IMR-90 (cell line): ENCODE measurements around the gene GZMM. TPM values are rescaled to one million over a fixed set of nuclear protein-coding genes. Genes with fewer than 3 reads are reported as not detected.

Source experiments
- ATAC-seq: fragments of 200-7000 bp; cut with Tn5 transposase; 2 replicates; pipeline ENCODE4 v1.9.1; 2020; ENCODE audit warnings: low read depth, mild to moderate bottlenecking, moderate library complexity
- BruUV-seq: library from RNA; stranded (reverse); fragments of 400-500 nt; replicated peaks from 2 replicates; lab custom pipeline; 2021; lab: Mats Ljungman, UMichigan
- CTCF ChIA-PET: fragments of 300-600 bp; formaldehyde crosslinking; extraction: SDS; loops from one replicate; lab custom pipeline; 2021; ENCODE audit warnings: antibody characterized with exemption; lab: Yijun Ruan, JAX
- POLR2A ChIA-PET: fragments of 300-600 bp; sonication (Branson Sonifier 250); formaldehyde crosslinking; loops from one replicate; lab custom pipeline; 2022; ENCODE audit warnings: antibody characterized with exemption; ENCODE audit not compliant: unreplicated experiment; lab: Charles Lee
- DNase-seq: peaks from one replicate; pipeline ENCODE4 v3.0.0; 2013
- H2AFZ ChIP-seq: replicated peaks from 2 replicates; pipeline ENCODE3; 2013; ENCODE audit warnings: low read length, mild to moderate bottlenecking; ENCODE audit not compliant: poor library complexity
- H2AK5ac ChIP-seq: 2 replicates; pipeline ENCODE4 v1.6.1; 2013; ENCODE audit warnings: low read depth, low read length, inconsistent platforms
- H2AK9ac ChIP-seq: replicated peaks from 2 replicates; pipeline ENCODE3; 2013; ENCODE audit warnings: mild to moderate bottlenecking, low read depth, low read length, moderate library complexity; ENCODE audit not compliant: poor library complexity
- H2BK120ac ChIP-seq: 2 replicates; pipeline ENCODE4 v1.6.1; 2013; ENCODE audit warnings: low read depth, low read length, inconsistent platforms
- H2BK15ac ChIP-seq: 3 replicates; pipeline ENCODE4 v1.6.1; 2013; ENCODE audit warnings: low read depth, low read length, inconsistent platforms
- H2BK20ac ChIP-seq: 2 replicates; pipeline ENCODE4 v1.6.1; 2013; ENCODE audit warnings: low read depth, mild to moderate bottlenecking, inconsistent platforms, low read length, moderate library complexity
- H2BK5ac ChIP-seq: 2 replicates; pipeline ENCODE4 v1.6.1; 2013; ENCODE audit warnings: mild to moderate bottlenecking, low read depth, low read length, inconsistent platforms; ENCODE audit not compliant: poor library complexity, severe bottlenecking
- H3K14ac ChIP-seq: replicated peaks from 2 replicates; pipeline ENCODE4 v1.6.1; 2013; ENCODE audit warnings: low read depth, low read length, inconsistent platforms
- H3K18ac ChIP-seq: 2 replicates; pipeline ENCODE4 v1.6.1; 2013; ENCODE audit warnings: low read depth, low read length, control low read depth
- H3K23ac ChIP-seq: 2 replicates; pipeline ENCODE4 v1.6.1; 2013; ENCODE audit warnings: low read depth, low read length, inconsistent platforms
- H3K27ac ChIP-seq: 2 replicates; pipeline ENCODE4 v1.5.1; 2013; ENCODE audit warnings: mild to moderate bottlenecking, control low read depth, low read length; ENCODE audit not compliant: insufficient read depth
- H3K27me3 ChIP-seq: 2 replicates; pipeline ENCODE4 v1.6.1; 2013; ENCODE audit warnings: low read length; ENCODE audit not compliant: control insufficient read depth, insufficient read depth
- H3K36me3 ChIP-seq: 2 replicates; pipeline ENCODE4 v1.6.1; 2013; ENCODE audit warnings: low read length, mixed read lengths; ENCODE audit not compliant: control insufficient read depth, insufficient read depth
- H3K4ac ChIP-seq: 2 replicates; pipeline ENCODE4 v1.6.1; 2013; ENCODE audit warnings: low read depth, low read length, inconsistent platforms
- H3K4me1 ChIP-seq: 2 replicates; pipeline ENCODE4 v1.6.1; 2013; ENCODE audit warnings: low read length, mixed read lengths; ENCODE audit not compliant: control insufficient read depth, insufficient read depth
- H3K4me2 ChIP-seq: 2 replicates; pipeline ENCODE4 v1.6.1; 2013; ENCODE audit warnings: low read depth, mild to moderate bottlenecking, control low read depth, low read length, moderate library complexity
- H3K4me3 ChIP-seq: 2 replicates; pipeline ENCODE4 v1.5.1; 2013; ENCODE audit warnings: low read depth, mild to moderate bottlenecking, control low read depth, low read length, moderate library complexity; ENCODE audit not compliant: insufficient read depth
- H3K56ac ChIP-seq: 2 replicates; pipeline ENCODE4 v1.6.1; 2013; ENCODE audit warnings: low read length, inconsistent platforms; ENCODE audit not compliant: insufficient read depth; ENCODE audit errors: extremely low read depth
- H3K79me1 ChIP-seq, 2 experiments: 2 replicates each; pipeline ENCODE4 v1.6.1; 2013; ENCODE audit warnings: low read length in 2 of 2, inconsistent platforms in 1 of 2, low read depth in 1 of 2
- H3K9ac ChIP-seq: 2 replicates; pipeline ENCODE4 v1.6.1; 2013; ENCODE audit warnings: low read depth, low read length, control low read depth
- H3K9me1 ChIP-seq: 2 replicates; pipeline ENCODE4 v1.6.1; 2013; ENCODE audit warnings: low read length, inconsistent platforms; ENCODE audit not compliant: insufficient read depth
- H3K9me3 ChIP-seq: 2 replicates; pipeline ENCODE4 v1.6.1; 2013; ENCODE audit warnings: low read length; ENCODE audit not compliant: control insufficient read depth, insufficient read depth
- H4K20me1 ChIP-seq: 2 replicates; pipeline ENCODE4 v1.6.1; 2013; ENCODE audit warnings: low read length, inconsistent platforms; ENCODE audit not compliant: insufficient read depth
- H4K5ac ChIP-seq: 2 replicates; pipeline ENCODE4 v1.6.1; 2013; ENCODE audit warnings: mild to moderate bottlenecking, low read depth, low read length, control low read depth
- H4K8ac ChIP-seq, 2 experiments: 2 replicates each; pipeline ENCODE4 v1.6.1; 2013; ENCODE audit warnings: low read depth in 2 of 2, low read length in 2 of 2, control low read depth in 1 of 2, inconsistent platforms in 1 of 2
- H4K91ac ChIP-seq: 2 replicates; pipeline ENCODE4 v1.6.1; 2013; ENCODE audit warnings: low read depth, low read length, inconsistent platforms; ENCODE audit not compliant: insufficient read depth
- BHLHE40 ChIP-seq: fragments of 150-350 bp; IDR thresholded peaks from 2 replicates; pipeline ENCODE4 v1.6.1; 2016; ENCODE audit warnings: mild to moderate bottlenecking, low read depth, low read length
- CHD1 ChIP-seq: IDR thresholded peaks from 2 replicates; pipeline ENCODE4 v1.6.1; 2012; ENCODE audit warnings: low read depth, low read length, improper control_type of control experiment
- FOS ChIP-seq: fragments of 150-350 bp; IDR thresholded peaks from 2 replicates; pipeline ENCODE4 v1.6.1; 2016; ENCODE audit warnings: low read depth, low read length
- MAFK ChIP-seq: IDR thresholded peaks from 2 replicates; pipeline ENCODE4 v1.6.1; 2012; ENCODE audit warnings: low read depth, low read length, improper control_type of control experiment
- RAD21 ChIP-seq: IDR thresholded peaks from 2 replicates; pipeline ENCODE4 v1.6.1; 2012; ENCODE audit warnings: low read length, improper control_type of control experiment
- RFX5 ChIP-seq: IDR thresholded peaks from 2 replicates; pipeline ENCODE4 v1.8.0; 2012; ENCODE audit warnings: low read depth, mild to moderate bottlenecking, low read length, moderate library complexity
- SMC3 ChIP-seq: fragments of 150-350 bp; IDR thresholded peaks from 2 replicates; pipeline ENCODE4 v1.6.1; 2016; ENCODE audit warnings: low read depth, mild to moderate bottlenecking, antibody characterized with exemption, low read length, moderate library complexity
- WGBS, 2 experiments: methylation state at CpG; one replicate each; pipeline versions ENCODE4 v1.1.5 to v1.1.7; 2013; ENCODE audit warnings: missing lambda C conversion rate in 2 of 2; ENCODE audit not compliant: insufficient read length in 1 of 2; ENCODE audit errors: extremely low coverage in 2 of 2; 5-methylcytosine and 5-hydroxymethylcytosine counted together
- dilution Hi-C: fragments of 300-500 bp; cut with HindIII; formaldehyde crosslinking; loops from one replicate; pipeline ENCODE4 v1.14.3; 2018; ENCODE audit warnings: low sequenced_read_pairs; ENCODE audit not compliant: unreplicated experiment
- in situ Hi-C: fragments of 300-500 bp; cut with MboI; formaldehyde crosslinking; loops from 3 replicates; pipeline ENCODE4 v1.14.3; 2019; ENCODE audit warnings: low sequenced_read_pairs, inconsistent platforms, mixed read lengths
- intact Hi-C: fragments of 100-400 bp; cut with micrococcal nuclease; formaldehyde crosslinking; loops from 2 replicates; pipeline ENCODE4 v1.10.0; 2022
- polyA plus RNA-seq, 3 experiments: library from polyadenylated mRNA; depleted of rRNA; stranded (reverse); fragments of >200 nt; gene quantifications; 2 replicates each; pipeline ENCODE4 v1.2.3, GENCODE V29; 2012; ENCODE audit warnings: low replicate concordance in 1 of 3
- total RNA-seq: library from RNA; depleted of rRNA; stranded (reverse); fragments of >200 nt; gene quantifications from 2 replicates; pipeline ENCODE4 v1.2.3, GENCODE V29; 2012
- TF ChIP-seq, protein P1 (sequence below): fragments of 150-350 bp; IDR thresholded peaks from 2 replicates; pipeline ENCODE4 v1.6.1; 2016; ENCODE audit warnings: low read depth, mild to moderate bottlenecking, low read length, moderate library complexity, borderline replicate concordance

GZMM gene
- total and polyA plus RNA-seq, 2 of the 4 experiments (the other 2 are of a cell fraction): 0.24 TPM; not detected in 1

DNA sequence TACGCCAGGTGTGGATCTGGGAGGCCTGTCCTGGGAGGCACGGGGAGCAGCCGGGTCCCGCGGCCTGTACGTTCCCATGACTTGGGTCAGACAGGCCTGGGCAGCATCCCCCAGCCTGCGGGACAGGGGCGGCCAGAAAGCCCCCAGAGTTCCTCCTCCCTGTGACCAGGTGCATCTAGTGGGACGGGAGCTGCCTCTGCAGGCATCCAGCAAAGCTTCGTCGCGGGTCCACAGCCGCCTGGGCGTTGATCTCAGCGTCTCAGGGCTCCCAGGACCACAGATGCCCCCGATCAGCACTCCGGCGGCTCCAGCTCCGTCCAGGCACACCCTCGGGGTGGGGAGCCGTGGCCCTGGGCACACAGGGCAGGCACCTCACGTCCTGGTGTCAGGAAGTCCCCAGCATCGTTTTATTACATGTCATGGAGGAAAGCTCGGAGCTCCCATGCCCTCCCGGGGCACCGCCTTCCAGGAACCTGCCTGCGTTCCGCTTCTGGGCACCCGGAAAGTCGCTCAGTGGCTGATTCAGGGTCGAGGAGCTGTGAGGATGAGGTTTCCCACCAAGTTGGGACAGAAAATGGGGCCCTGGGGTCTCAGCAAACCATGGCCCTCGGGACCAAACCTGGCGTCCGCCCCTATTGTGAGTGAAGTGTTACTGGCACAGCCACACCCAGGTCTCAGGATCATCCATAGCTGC lies 1.5 kb upstream of the GZMM start:
- 93% methylated on average over 24 of the region's 34 CpGs; no CpG with 5 or more reads in 1 of the 2 experiments for WGBS, 2 experiments
- no TSS peak for BruUV-seq
- Histone ChIP-seq H2BK5ac (no peak overlapping the region), H3K36me3 (peaks cover 39% of the 10 kb centered on the region), H3K23ac (no peak overlapping the region), H2AFZ (no peak overlapping the region), H3K27ac (no peak overlapping the region), H3K4ac (no peak overlapping the region), H2AK5ac (no peak overlapping the region), H3K9me3 (no peaks in the 10 kb centered on the region), H3K4me3 (no peak overlapping the region), H4K5ac (no peak overlapping the region), H3K79me1 (peaks cover 7 to 12% of the 10 kb centered on the region in 2 experiments; a peak in 2 of 4 replicates), H3K4me2 (no peak overlapping the region), H2AK9ac (peak overlapping the region; percentile 28), H3K9ac (no peak overlapping the region), H4K20me1 (peaks cover 14% of the 10 kb centered on the region), H3K56ac (no peak overlapping the region), H2BK20ac (no peak overlapping the region), H4K91ac (no peak overlapping the region), H2BK15ac (no peak overlapping the region), H3K14ac (no peak overlapping the region), H3K18ac (no peak overlapping the region), H3K9me1 (peaks cover 8% of the 10 kb centered on the region), H3K4me1 (no peaks in the 10 kb centered on the region), H2BK120ac (no peak overlapping the region), H3K27me3 (no peaks in the 10 kb centered on the region), H4K8ac (no peak overlapping the region)
- ATAC-seq (no peak), DNase-seq (no peak)
- intact Hi-C loops (no loop called here), in situ Hi-C loops (no loop called here), dilution Hi-C loops (no loop called here)
- ChIA-PET CTCF (no interaction called here), POLR2A (no interaction called here)
- no peak for TF ChIP-seq SMC3
- no peak for TF ChIP-seq MAFK
- TF ChIP-seq FOS: no peak
- no peak for TF ChIP-seq CHD1
- TF ChIP-seq, protein P1, sequence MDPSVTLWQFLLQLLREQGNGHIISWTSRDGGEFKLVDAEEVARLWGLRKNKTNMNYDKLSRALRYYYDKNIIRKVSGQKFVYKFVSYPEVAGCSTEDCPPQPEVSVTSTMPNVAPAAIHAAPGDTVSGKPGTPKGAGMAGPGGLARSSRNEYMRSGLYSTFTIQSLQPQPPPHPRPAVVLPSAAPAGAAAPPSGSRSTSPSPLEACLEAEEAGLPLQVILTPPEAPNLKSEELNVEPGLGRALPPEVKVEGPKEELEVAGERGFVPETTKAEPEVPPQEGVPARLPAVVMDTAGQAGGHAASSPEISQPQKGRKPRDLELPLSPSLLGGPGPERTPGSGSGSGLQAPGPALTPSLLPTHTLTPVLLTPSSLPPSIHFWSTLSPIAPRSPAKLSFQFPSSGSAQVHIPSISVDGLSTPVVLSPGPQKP: no peak
- no peak for TF ChIP-seq RFX5
- TF ChIP-seq BHLHE40: no peak
- TF ChIP-seq RAD21: no peak
